Right lobe of liver (tissue), 4 donors: Measurements from ENCODE around the gene MYH14.

ENCODE experiments used
- POLR2A ChIP-seq: fragments of 450-650 bp; IDR thresholded peaks from one replicate; pipeline ENCODE4 v1.6.1; 2017; ENCODE audit warnings: antibody characterized with exemption, mild to moderate bottlenecking
- TF ChIP-seq, protein P1 (sequence below), 4 donors: fragments of 200-600 bp in 3 of 4; fragments of 450-650 bp in 1 of 4; IDR thresholded peaks; one replicate each; pipeline versions ENCODE4 v1.5.1 to v1.8.0; 2016 to 2022; ENCODE audit warnings: antibody characterized with exemption in 4 of 4, mild to moderate bottlenecking in 2 of 4
- donor health status: DM: no; HTN: no; CAD: no.
- donor health status: DM: no; HTN: no; CAD: no.
- donor health status: DM: no; HTN: yes; CAD: no.

DNA sequence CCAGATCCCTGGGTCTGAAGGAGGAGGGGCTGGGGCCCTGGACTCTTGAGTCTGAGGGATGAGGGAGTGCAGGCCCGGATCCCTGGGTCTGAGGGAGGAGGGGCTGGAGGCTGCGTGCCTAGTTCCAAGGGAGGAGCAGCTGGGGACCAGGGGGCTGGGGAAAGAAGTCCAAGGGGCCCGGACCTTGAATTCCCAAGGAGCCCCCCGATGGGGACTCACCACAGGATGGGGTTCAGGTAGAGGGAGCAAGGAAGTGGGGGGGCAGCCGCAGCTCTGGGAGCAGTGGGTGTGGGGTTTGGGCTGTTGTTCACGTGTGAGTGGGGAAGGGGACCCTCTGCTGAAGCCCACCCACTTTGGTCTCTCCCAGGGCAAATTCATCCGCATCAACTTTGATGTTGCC lies 23.1 kb downstream of the MYH14 start:
- TF ChIP-seq, protein P1, sequence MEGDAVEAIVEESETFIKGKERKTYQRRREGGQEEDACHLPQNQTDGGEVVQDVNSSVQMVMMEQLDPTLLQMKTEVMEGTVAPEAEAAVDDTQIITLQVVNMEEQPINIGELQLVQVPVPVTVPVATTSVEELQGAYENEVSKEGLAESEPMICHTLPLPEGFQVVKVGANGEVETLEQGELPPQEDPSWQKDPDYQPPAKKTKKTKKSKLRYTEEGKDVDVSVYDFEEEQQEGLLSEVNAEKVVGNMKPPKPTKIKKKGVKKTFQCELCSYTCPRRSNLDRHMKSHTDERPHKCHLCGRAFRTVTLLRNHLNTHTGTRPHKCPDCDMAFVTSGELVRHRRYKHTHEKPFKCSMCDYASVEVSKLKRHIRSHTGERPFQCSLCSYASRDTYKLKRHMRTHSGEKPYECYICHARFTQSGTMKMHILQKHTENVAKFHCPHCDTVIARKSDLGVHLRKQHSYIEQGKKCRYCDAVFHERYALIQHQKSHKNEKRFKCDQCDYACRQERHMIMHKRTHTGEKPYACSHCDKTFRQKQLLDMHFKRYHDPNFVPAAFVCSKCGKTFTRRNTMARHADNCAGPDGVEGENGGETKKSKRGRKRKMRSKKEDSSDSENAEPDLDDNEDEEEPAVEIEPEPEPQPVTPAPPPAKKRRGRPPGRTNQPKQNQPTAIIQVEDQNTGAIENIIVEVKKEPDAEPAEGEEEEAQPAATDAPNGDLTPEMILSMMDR (IDR thresholded peaks at IDR 0.05), result no peak
- TF ChIP-seq POLR2A, result no peak
